ENCODE measurements around the gene KSR2. TPM values are rescaled to one million over a fixed set of nuclear protein-coding genes. Genes with fewer than 3 reads are reported as not detected.

Gene KSR2
- total RNA-seq, 1 donor from 2014 or later = not detected

DNA sequence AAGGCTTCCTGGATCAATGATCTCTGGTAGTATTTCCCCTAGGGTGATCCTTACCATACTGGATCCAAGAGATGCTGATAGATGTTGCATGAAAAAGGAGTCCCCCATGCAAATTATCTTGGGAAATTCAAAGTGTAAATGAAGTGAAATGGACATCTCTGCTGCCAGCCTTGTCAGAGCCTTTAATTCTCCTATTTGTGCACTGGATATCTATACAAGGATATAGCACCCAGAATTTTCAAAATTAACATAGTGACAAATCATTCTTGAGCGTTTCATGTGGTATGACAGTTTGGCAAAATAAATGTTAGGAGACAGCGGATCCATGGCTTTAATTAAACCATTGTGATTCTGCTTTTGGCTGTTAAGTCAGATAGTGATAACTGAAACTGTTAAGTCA is 260.9 kb downstream of the KSR2 start:
- intact Hi-C loops (cut with micrococcal nuclease) = no loop called here
- Histone ChIP-seq H3K4me3 (no peak overlapping the region), H3K27ac (replicated peaks) (no peak overlapping the region), H3K9me3 (replicated peaks) (no peaks in the 10 kb centered on the region), H3K36me3 (no peaks in the 10 kb centered on the region), H3K27me3 (ENCODE audit: low read depth) (peaks cover 26% of the 10 kb centered on the region), H3K4me1 (no peaks in the 10 kb centered on the region)
- TF ChIP-seq, protein P1, sequence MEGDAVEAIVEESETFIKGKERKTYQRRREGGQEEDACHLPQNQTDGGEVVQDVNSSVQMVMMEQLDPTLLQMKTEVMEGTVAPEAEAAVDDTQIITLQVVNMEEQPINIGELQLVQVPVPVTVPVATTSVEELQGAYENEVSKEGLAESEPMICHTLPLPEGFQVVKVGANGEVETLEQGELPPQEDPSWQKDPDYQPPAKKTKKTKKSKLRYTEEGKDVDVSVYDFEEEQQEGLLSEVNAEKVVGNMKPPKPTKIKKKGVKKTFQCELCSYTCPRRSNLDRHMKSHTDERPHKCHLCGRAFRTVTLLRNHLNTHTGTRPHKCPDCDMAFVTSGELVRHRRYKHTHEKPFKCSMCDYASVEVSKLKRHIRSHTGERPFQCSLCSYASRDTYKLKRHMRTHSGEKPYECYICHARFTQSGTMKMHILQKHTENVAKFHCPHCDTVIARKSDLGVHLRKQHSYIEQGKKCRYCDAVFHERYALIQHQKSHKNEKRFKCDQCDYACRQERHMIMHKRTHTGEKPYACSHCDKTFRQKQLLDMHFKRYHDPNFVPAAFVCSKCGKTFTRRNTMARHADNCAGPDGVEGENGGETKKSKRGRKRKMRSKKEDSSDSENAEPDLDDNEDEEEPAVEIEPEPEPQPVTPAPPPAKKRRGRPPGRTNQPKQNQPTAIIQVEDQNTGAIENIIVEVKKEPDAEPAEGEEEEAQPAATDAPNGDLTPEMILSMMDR (IDR thresholded peaks at IDR 0.05; ENCODE audit: borderline replicate concordance) = no peak
- no peak for DNase-seq

DNA sequence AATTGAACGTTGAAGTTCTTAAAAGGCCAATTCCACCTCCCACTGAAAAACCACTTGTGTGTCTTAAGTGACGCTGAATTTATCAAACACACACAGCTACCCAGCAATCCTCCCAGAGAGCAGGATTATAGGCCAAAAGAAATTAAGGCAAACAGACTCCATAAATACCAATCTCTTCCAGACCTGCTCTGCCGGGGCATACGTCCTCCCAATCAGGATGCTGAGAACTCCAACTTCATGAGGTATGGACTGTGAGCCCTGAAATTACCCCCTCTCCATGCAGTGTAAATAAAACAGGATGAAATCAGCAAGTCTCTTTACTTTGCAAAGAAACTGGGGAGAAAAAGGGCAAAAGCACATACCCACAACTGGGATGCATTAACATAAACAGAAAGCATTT is 265.2 kb downstream of the KSR2 start:
- DNase-seq = no peak
- Histone ChIP-seq H3K27ac (replicated peaks) (no peak overlapping the region), H3K9me3 (replicated peaks) (no peaks in the 10 kb centered on the region), H3K4me1 (no peaks in the 10 kb centered on the region), H3K4me3 (no peak overlapping the region), H3K36me3 (no peaks in the 10 kb centered on the region), H3K27me3 (ENCODE audit: low read depth) (peaks cover 16% of the 10 kb centered on the region)
- intact Hi-C loops (cut with micrococcal nuclease) = no loop called here
- TF ChIP-seq, protein P1 (IDR thresholded peaks at IDR 0.05; ENCODE audit: borderline replicate concordance) = no peak

DNA sequence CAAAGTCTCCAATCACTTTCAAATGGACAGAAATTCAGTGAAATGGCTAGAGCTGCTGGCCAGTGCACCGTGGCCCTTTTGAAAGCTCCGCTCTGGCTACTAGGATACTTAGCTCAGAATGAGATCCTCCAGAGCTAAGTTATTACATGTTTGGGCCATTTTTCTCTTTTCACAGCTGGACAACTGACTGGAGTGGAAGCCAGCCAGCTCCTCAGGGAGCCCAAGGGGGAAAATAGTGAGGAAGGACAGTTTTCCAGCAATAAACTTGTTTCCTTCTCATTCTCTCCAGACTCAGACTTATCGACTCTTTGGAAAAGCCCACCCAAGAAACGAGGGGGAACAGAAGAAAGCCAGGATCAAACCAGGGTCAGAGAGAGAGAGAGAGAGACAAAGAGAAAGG is 266.0 kb downstream of the KSR2 start:
- Histone ChIP-seq H3K4me3 (no peak overlapping the region), H3K9me3 (replicated peaks) (no peaks in the 10 kb centered on the region), H3K4me1 (no peaks in the 10 kb centered on the region), H3K36me3 (no peaks in the 10 kb centered on the region), H3K27me3 (ENCODE audit: low read depth) (peaks cover 20% of the 10 kb centered on the region), H3K27ac (replicated peaks) (no peak overlapping the region)
- intact Hi-C loops (cut with micrococcal nuclease) = no loop called here
- TF ChIP-seq, protein P1 (IDR thresholded peaks at IDR 0.05; ENCODE audit: borderline replicate concordance) = no peak
- no peak for DNase-seq

DNA sequence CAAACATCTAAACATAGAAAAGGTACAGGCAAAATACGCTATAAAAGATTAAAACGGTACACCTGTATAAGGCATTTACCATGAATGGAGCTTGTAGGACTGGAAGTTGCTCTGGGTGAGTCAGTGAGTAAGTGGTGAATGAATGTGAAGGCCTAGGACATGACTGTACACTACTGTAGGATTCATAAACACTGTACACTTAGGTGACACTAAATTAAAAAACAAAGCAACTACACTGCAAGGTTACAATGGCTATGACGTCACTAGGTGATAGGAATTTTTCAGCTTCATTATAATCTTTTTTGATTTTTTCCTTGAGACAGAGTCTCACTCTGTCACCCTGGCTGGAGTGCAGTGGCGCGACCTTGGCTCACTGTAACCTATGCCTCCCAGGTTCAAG is 269.2 kb downstream of the KSR2 start:
- TF ChIP-seq, protein P1 (IDR thresholded peaks at IDR 0.05; ENCODE audit: borderline replicate concordance) = no peak
- H3K36me3 ChIP-seq = no peaks in the 10 kb centered on the region
- no peak overlapping the region for H3K4me3 ChIP-seq
- H3K4me1 ChIP-seq = no peaks in the 10 kb centered on the region
- H3K27ac ChIP-seq (replicated peaks) = no peak overlapping the region
- no peak for DNase-seq
- intact Hi-C loops (cut with micrococcal nuclease) = no loop called here
- H3K9me3 ChIP-seq (replicated peaks) = peaks cover 3% of the 10 kb centered on the region
- peaks cover 23% of the 10 kb centered on the region for H3K27me3 ChIP-seq (ENCODE audit: low read depth)

DNA sequence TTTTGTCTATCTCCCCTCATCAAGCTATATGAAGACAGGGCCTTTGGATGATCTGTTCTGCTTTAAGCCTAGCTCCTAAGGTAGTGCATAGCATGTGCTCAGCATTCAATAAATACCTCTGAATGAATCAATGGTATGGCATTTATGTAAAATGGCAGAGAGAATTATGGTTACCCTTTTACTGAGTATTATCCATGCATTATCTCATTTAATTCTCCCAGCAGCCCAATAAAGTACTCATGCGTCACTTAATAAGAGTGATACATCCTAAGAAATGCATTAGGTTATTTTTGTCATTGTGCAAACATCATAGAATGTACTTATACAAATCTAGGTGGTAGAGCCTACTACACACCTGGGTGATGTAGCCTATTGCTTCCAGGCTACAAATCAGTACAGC is 269.7 kb downstream of the KSR2 start:
- intact Hi-C loops (cut with micrococcal nuclease) = no loop called here
- Histone ChIP-seq H3K36me3 (no peaks in the 10 kb centered on the region), H3K4me3 (no peak overlapping the region), H3K27ac (replicated peaks) (no peak overlapping the region), H3K9me3 (replicated peaks) (peaks cover 8% of the 10 kb centered on the region), H3K4me1 (no peaks in the 10 kb centered on the region), H3K27me3 (ENCODE audit: low read depth) (peaks cover 23% of the 10 kb centered on the region)
- TF ChIP-seq, protein P1 (IDR thresholded peaks at IDR 0.05; ENCODE audit: borderline replicate concordance) = no peak
- DNase-seq = no peak

DNA sequence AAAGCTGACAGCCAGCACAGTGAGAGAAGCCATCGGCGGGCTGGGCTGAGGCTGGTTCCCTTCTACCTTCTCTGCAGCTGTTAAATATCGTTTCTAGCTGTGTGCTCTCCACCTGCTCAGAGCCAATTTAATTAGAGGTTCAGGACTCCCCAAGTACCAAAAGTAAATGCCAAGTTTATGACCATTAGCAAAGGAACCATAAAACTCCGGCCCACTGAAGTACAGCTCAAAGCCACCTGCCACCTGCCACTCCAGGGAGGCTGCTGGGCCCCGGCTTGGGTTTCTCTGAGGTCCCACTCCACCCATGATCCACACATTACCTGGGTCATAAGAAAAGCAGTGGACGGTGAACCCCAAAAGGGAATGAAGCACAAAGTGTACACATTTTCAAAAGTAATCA is 272.8 kb downstream of the KSR2 start:
- H3K4me3 ChIP-seq = no peak overlapping the region
- H3K9me3 ChIP-seq (replicated peaks) = peaks cover 21% of the 10 kb centered on the region
- H3K27ac ChIP-seq (replicated peaks) = no peak overlapping the region
- TF ChIP-seq, protein P1 (IDR thresholded peaks at IDR 0.05; ENCODE audit: borderline replicate concordance) = no peak
- H3K4me1 ChIP-seq = no peaks in the 10 kb centered on the region
- intact Hi-C loops (cut with micrococcal nuclease) = no loop called here
- H3K36me3 ChIP-seq = no peaks in the 10 kb centered on the region
- DNase-seq = no peak
- H3K27me3 ChIP-seq (ENCODE audit: low read depth) = peaks cover 34% of the 10 kb centered on the region
